GM13976 (cell line): Measurements from ENCODE around the gene MASP2.
"Not testable (repeated sequence)": the region's sequence is repeated elsewhere in the genome, so short reads cannot be mapped to it uniquely, and the experiment has no call there.

Source experiments
- DNase-seq: peaks from one replicate; pipeline ENCODE4 v3.0.0; 2012; ENCODE audit warnings: low spot score
- in situ Hi-C: fragments of 300-500 bp; cut with MboI; formaldehyde crosslinking; loops from one replicate; pipeline ENCODE4 v1.12.0; 2022; ENCODE audit warnings: low sequenced_read_pairs, mixed read lengths, inconsistent platforms; ENCODE audit not compliant: unreplicated experiment
- TF ChIP-seq, protein P1 (sequence below): IDR thresholded peaks from 2 replicates; pipeline ENCODE4 v1.5.1; 2012; ENCODE audit warnings: borderline replicate concordance, mild to moderate bottlenecking; ENCODE audit not compliant: insufficient read depth; ENCODE audit errors: extremely low read depth, missing control alignments, control extremely low read depth

MASP2 gene

DNA sequence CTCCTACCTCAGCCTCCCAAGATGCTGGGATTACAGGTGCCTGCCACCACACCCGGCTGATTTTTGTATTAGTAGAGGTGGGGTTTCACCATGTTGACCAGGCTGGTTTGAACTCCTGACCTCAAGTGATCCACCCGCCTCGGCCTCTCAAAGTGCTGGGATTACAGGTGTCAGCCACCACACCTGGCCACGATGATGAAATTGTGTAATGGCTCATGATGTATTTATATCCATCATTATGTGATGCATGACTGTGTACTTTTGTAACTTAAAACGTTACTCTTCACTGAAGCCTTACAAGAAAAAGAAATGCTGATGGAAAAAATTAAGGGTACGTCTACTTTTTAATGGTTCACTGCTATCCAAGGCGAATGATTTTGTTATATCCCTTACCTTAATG, 27.1 kb downstream of the MASP2 start:
- in situ Hi-C loops: no loop called here
- TF ChIP-seq, protein P1, sequence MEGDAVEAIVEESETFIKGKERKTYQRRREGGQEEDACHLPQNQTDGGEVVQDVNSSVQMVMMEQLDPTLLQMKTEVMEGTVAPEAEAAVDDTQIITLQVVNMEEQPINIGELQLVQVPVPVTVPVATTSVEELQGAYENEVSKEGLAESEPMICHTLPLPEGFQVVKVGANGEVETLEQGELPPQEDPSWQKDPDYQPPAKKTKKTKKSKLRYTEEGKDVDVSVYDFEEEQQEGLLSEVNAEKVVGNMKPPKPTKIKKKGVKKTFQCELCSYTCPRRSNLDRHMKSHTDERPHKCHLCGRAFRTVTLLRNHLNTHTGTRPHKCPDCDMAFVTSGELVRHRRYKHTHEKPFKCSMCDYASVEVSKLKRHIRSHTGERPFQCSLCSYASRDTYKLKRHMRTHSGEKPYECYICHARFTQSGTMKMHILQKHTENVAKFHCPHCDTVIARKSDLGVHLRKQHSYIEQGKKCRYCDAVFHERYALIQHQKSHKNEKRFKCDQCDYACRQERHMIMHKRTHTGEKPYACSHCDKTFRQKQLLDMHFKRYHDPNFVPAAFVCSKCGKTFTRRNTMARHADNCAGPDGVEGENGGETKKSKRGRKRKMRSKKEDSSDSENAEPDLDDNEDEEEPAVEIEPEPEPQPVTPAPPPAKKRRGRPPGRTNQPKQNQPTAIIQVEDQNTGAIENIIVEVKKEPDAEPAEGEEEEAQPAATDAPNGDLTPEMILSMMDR: no peak
- no peak for DNase-seq

DNA sequence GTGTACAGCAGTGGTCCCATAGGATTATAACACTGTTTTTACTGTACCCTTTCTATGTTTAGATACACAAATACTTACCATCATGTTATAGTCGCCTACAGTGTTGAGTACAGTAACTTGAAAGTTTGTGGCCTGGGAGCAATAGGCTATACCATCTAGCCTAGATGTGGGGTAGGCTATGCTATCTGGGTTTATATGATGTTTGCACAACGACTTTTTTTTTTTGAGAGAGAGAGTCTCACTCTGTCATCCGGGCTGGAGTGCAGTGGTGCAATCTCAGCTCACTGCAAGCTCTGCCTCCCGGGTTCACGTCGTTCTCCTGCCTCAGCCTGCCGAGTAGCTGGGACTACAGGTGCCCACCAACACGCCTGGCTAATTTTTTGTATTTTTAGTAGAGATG, 27.7 kb downstream of the MASP2 start:
- in situ Hi-C loops, DNase-seq: not testable (repeated sequence)

DNA sequence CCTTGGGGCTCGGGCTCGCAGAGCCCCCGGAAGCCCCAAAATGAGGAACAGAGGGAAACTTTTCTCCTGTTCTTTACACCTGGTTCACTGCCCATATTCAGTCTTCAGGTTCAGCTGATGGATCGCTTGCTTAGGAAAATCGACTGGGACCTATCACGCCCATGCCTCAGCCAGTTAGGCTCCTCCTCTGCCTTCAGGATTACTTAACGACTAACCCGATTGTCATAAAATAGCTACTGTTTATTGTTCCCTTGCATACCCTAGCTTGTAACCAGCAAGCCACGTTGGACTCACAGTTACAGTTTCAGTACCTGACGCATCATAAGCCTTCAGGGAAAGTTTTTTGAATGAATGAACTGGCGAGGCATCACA, 33.9 kb downstream of the MASP2 start:
- DNase-seq: no peak
- in situ Hi-C loops: no loop called here

DNA sequence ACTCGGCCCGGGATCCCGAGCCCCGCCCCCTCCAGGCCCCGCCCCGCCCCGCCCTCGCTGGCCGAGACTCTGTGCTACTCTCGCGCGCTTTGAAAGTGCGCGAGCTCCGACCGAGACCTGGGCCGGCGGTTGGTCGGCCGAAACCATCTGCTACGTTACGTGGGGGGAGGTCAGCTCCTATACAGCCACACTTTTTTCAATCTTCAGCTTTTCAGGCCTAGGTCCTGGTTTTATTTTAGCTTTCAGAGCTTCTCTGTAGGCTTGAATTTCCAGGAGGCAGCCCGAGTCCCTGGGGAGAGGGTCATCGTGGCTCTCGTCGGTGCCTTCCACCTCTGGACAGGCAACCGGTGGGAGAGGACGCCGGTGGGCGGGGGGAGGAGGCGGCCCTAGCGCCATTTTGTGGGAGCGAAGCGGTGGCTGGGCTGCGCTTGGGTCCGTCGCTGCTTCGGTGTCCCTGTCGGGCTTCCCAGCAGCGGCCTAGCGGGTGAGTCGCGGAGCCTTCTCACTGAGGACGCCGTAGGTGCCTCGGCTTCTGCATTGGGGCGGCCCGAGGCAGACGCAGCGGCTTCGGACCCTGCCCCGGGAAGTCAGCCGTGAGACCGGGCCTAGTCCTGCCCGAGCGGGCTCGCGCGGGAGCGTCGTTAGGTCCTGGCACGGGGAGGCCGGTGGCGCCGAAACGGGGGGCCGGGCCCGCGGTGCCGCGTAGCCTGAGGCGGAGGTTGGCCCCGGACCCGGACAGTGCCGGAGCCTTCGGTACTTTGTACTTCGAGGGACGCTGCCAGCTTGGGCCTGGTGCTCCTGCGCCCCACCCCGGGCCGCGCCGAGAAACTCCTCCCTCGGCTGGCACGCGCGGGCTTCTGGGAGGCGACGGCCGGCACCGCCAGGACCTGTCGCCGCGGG, 34.5 kb downstream of the MASP2 start, which contains the start of gene TARDBP:
TSS of gene TARDBP (plus strand) at position 395 of the 900 bp plus-strand sequence. CDS start 1,074 bp downstream, outside the sequence.
- in situ Hi-C loops: no loop called here
- peak; percentile 99 for DNase-seq
- TF ChIP-seq, protein P1: no peak

More for the DNA sequence above, 33.9 kb downstream of the MASP2 start:
- TF ChIP-seq, protein P1: no peak

DNA sequence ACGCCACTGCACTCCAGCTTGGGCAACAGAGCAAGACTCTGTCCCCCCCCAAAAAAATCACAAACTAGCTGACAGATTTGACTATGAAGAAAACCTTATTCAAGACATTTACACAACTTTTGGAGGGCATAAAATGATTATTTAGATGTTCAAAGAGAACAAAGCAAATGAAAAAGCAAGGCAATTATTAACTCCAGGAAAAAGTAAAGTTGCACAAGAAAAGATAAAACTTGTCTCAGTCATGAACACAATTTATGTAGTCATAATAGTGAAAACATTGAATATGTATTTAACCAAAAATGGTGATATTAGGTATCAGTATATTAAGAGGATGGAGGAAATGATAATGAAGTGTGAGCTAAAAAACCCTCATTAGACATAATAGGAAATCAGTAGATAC, 46.5 kb downstream of the MASP2 start:
- DNase-seq: no peak
- TF ChIP-seq, protein P1: no peak
- in situ Hi-C loops: no loop called here

DNA sequence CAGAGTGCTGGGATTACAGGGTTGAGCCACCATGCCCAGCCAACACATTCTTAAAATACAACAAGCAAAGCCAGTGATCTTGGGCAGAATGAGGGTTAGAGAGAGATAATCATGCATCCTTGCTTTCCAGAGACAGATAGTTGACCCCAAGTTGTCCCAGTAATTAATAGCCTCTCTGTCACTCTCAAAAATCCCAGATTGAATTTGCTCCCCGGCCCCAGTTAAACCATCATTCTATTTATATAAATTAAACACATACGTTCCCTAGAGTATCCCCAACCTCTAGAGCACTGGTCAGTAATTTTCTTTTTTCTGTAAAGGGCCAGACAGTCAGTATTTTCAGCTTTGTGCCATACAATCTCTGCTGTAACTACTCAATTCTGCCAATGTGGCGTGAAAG, 50.9 kb downstream of the MASP2 start:
- in situ Hi-C loops: no loop called here
- TF ChIP-seq, protein P1: no peak
- DNase-seq: no peak

DNA sequence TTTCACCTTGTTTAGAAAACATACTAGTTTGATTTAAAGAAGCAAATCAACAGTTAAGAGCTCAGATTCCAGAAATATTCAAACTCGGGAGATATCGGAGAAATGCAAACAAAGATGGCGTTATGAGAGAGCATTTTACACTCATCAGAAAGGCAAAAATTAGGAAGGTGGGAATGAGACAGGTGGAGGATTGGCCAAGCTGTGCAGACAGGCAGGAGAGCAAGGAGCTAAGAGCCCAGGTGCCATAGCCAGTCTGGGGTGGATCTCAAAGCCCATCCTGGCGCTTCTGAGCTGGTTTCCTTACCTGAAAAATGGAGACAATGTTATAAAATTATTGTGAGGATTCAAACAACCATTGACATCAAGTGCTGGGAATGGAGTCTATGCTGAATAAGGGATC, 54.2 kb downstream of the MASP2 start:
- DNase-seq: no peak
- TF ChIP-seq, protein P1: no peak
- in situ Hi-C loops: no loop called here

DNA sequence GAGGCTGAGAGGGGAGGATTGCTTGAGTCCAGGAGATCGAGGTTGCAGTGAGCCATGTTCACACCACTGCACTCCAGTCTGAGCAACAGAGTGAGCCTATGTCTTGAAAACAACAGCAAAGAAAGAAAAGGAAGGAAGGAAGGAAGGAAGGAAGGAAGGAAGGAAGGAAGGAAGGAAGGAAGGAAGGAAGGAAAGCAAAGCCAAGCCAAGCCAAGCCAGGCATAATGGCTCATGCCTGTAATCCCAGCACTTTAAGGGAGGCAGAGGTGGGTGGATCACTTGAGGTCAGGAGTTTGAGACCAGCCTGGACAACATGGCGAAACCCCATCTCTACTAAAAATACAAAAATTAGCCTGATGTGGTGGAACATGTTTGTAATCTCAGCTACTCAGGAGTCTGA, 55.0 kb downstream of the MASP2 start:
- in situ Hi-C loops, DNase-seq: not testable (repeated sequence)
